ENCODE results near the gene PSAPL1. TPM values are rescaled to one million over a fixed set of nuclear protein-coding genes. Genes with fewer than 3 reads are reported as not detected.

The PSAPL1 gene
- polyA plus RNA-seq (2013, experiment 1 of 2; ENCODE audit: insufficient read length), result not detected
- not detected for polyA plus RNA-seq (2013, experiment 2 of 2; ENCODE audit: insufficient read length)

- peak; percentile 34 for DNase-seq
Measured at GRCh38 chr4:7434766-7435150, at the start of gene PSAPL1. TSS of gene PSAPL1 (minus strand) at chr4:7434930. CDS start at chr4:7434879, 51 bp downstream.

GRCh38 chr4:7481227-7481626 lies 46.5 kb upstream of the PSAPL1 start:
- no peak for DNase-seq

GRCh38 chr4:7480423-7480822 lies 45.7 kb upstream of the PSAPL1 start:
- DNase-seq, result no peak

- DNase-seq, result no peak
Measured at GRCh38 chr4:7478665-7479064, 43.9 kb upstream of the PSAPL1 start.

GRCh38 chr4:7477695-7478094 lies 43.0 kb upstream of the PSAPL1 start:
- no peak for DNase-seq

- DNase-seq, result no peak
Measured at GRCh38 chr4:7476820-7477219, 42.1 kb upstream of the PSAPL1 start.

- no peak for DNase-seq
Measured at GRCh38 chr4:7475207-7475606, 40.5 kb upstream of the PSAPL1 start.

GRCh38 chr4:7474320-7474719 lies 39.6 kb upstream of the PSAPL1 start:
- DNase-seq, result no peak

- no peak for DNase-seq
Measured at GRCh38 chr4:7473081-7473480, 38.4 kb upstream of the PSAPL1 start.

- DNase-seq, result no peak
Measured at GRCh38 chr4:7472442-7473013, 37.8 kb upstream of the PSAPL1 start.

GRCh38 chr4:7470522-7471128 lies 35.9 kb upstream of the PSAPL1 start:
- no peak for DNase-seq

- DNase-seq, result no peak
Measured at GRCh38 chr4:7470111-7470510, 35.4 kb upstream of the PSAPL1 start.

- no peak for DNase-seq
Measured at GRCh38 chr4:7469023-7469422, 34.3 kb upstream of the PSAPL1 start.

GRCh38 chr4:7467471-7467870 lies 32.7 kb upstream of the PSAPL1 start:
- DNase-seq, result no peak

GRCh38 chr4:7466904-7467303 lies 32.2 kb upstream of the PSAPL1 start:
- no peak for DNase-seq

GRCh38 chr4:7466215-7466614 lies 31.5 kb upstream of the PSAPL1 start:
- DNase-seq, result no peak

GRCh38 chr4:7465017-7465416 lies 30.3 kb upstream of the PSAPL1 start:
- no peak for DNase-seq

- no peak for DNase-seq
Measured at GRCh38 chr4:7464259-7464655, 29.5 kb upstream of the PSAPL1 start.

- no peak for DNase-seq
Measured at GRCh38 chr4:7463566-7464258, 29.0 kb upstream of the PSAPL1 start.

- DNase-seq, result peak; percentile 7
Measured at GRCh38 chr4:7462509-7462971, 27.8 kb upstream of the PSAPL1 start.

- no peak for DNase-seq
Measured at GRCh38 chr4:7461230-7461629, 26.5 kb upstream of the PSAPL1 start.

GRCh38 chr4:7460566-7460965 lies 25.8 kb upstream of the PSAPL1 start:
- no peak for DNase-seq

- DNase-seq, result no peak
Measured at GRCh38 chr4:7459471-7459870, 24.7 kb upstream of the PSAPL1 start.

GRCh38 chr4:7458477-7458876 lies 23.7 kb upstream of the PSAPL1 start:
- DNase-seq, result no peak
